Peyer's patch (tissue), 4 donors: ENCODE measurements around the gene CXCL5.

Experiments
- POLR2A ChIP-seq, 2 donors: fragments of 450-650 bp; IDR thresholded peaks; one replicate each; pipeline ENCODE4 v1.5.1; 2017; ENCODE audit warnings: antibody characterized with exemption in 2 of 2, mild to moderate bottlenecking in 2 of 2, moderate library complexity in 2 of 2
- TF ChIP-seq, protein P1 (sequence below), 6 experiments: fragments of 450-650 bp in 4 of 6; fragments of 200-600 bp in 2 of 6; sonication (generic) in 1 of 6; IDR thresholded peaks; one replicate each; pipeline ENCODE4 v1.5.1; 2017 to 2019; ENCODE audit warnings: antibody characterized with exemption in 6 of 6, mild to moderate bottlenecking in 3 of 6, moderate library complexity in 1 of 6

DNA sequence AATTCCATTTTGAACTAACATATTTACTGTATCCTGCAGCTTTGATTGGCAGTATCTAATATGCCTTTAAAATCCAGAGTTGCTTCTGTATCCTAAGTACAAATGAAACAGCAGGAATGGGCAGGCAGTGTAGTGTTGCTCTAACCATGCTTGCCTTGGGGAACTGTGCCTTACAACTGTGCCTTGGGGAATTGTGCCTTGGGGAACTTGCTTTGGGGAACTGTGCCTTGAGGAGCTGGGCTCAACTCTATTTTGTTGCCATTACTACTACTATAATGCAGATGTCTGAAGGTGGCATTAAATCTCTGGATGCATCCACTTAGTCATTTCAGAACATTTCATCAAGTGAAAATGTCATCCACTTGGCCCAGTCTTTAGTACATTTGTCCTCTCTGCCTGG, 33.1 kb upstream of the CXCL5 start:
- TF ChIP-seq POLR2A (IDR thresholded peaks at IDR 0.05): no peak
- TF ChIP-seq, protein P1, sequence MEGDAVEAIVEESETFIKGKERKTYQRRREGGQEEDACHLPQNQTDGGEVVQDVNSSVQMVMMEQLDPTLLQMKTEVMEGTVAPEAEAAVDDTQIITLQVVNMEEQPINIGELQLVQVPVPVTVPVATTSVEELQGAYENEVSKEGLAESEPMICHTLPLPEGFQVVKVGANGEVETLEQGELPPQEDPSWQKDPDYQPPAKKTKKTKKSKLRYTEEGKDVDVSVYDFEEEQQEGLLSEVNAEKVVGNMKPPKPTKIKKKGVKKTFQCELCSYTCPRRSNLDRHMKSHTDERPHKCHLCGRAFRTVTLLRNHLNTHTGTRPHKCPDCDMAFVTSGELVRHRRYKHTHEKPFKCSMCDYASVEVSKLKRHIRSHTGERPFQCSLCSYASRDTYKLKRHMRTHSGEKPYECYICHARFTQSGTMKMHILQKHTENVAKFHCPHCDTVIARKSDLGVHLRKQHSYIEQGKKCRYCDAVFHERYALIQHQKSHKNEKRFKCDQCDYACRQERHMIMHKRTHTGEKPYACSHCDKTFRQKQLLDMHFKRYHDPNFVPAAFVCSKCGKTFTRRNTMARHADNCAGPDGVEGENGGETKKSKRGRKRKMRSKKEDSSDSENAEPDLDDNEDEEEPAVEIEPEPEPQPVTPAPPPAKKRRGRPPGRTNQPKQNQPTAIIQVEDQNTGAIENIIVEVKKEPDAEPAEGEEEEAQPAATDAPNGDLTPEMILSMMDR (IDR thresholded peaks at IDR 0.05): no peak
